ENCODE data around the gene VWA5A. TPM values are rescaled to one million over a fixed set of nuclear protein-coding genes. Genes with fewer than 3 reads are reported as not detected.

Gene VWA5A
- total and polyA plus RNA-seq, 10 of the 15 experiments (the other 5 are each of a cell fraction or from before 2014, with no cell fraction given): 0.45 to 1.6 (median 1.0) TPM

- in situ Hi-C loops (cut with MboI): loop anchor here (5.0 to 10.0 kb wide), 2 partner anchors 125 to 513 kb away; no protein-coding TSS in a partner anchor
- no peaks in the 10 kb centered on the region for H3K79me2 ChIP-seq (ENCODE audit: control insufficient read depth, insufficient read depth, low read length)
- peaks cover 19% of the 10 kb centered on the region for H3K4me1 ChIP-seq (ENCODE audit: control insufficient read depth, insufficient read depth, low read length)
- H4K20me1 ChIP-seq (ENCODE audit: control insufficient read depth, insufficient read depth): no peaks in the 10 kb centered on the region
- CTCF ChIA-PET: interaction anchor here (0.7 to 8.6 kb wide), 24 partner anchors 9 to 513 kb away, joined by 3 to 89 read pairs (median 4); partner anchors contain the start of gene VWA5A
- DNase-seq (ENCODE audit: low read depth, low spot score) (no peak), ATAC-seq (no peak), FAIRE-seq (no peak)
- no peaks in the 10 kb centered on the region; the same call in 2 of the 3 replicates for H3K9me3 ChIP-seq (replicated peaks; ENCODE audit: control insufficient read depth, insufficient read depth, low read length)
- RAD21 ChIA-PET (ENCODE audit: unreplicated experiment): interaction anchor here (0.9 to 5.1 kb wide), 5 partner anchors 116 to 262 kb away, joined by 3 to 28 read pairs (median 4); no protein-coding TSS in a partner anchor
- TF ChIP-seq NFYA (IDR thresholded peaks at IDR 0.05; ENCODE audit: borderline replicate concordance, low read depth, low read length) (no peak), ETV6 (conservative IDR thresholded peaks at IDR 0.05 in 1 of 2, IDR thresholded peaks at IDR 0.05 in 1 of 2; ENCODE audit: borderline replicate concordance in 1 of 2, low read depth in 1 of 2) (no peak), ZNF592 (IDR thresholded peaks at IDR 0.05) (no peak), CHD4 (IDR thresholded peaks at IDR 0.05) (no peak), SP1 (IDR thresholded peaks at IDR 0.05; ENCODE audit: low read depth, low read length) (no peak), LARP7 (IDR thresholded peaks at IDR 0.05) (no peak), ZBTB4 (CRISPR knock-in tag; IDR thresholded peaks at IDR 0.05) (no peak), EP300 (IDR thresholded peaks at IDR 0.05; ENCODE audit: borderline replicate concordance in 1 of 2, control insufficient read depth in 1 of 2, low read depth in 2 of 2, low read length in 2 of 2) (no peak), E4F1 (IDR thresholded peaks at IDR 0.05; ENCODE audit: borderline replicate concordance, partially characterized antibody) (no peak)
- 75% methylated on average over 8 of the region's 8 CpGs for WGBS (ENCODE audit: insufficient coverage, insufficient replicate concordance, low lambda C conversion rate, missing lambda C conversion rate)
- no peak overlapping the region for H2AFZ ChIP-seq (ENCODE audit: control insufficient read depth, low read depth, low read length)
- no peak overlapping the region for H3K4me3 ChIP-seq
- H3K27me3 ChIP-seq (replicated peaks in 1 of 2; ENCODE audit: control insufficient read depth in 2 of 2, insufficient read depth in 2 of 2, low read length in 1 of 2): peaks cover 0 to 2% of the 10 kb centered on the region in 2 experiments; a peak in 1 of 4 replicates
- no peak overlapping the region for H3K4me2 ChIP-seq (ENCODE audit: control insufficient read depth, insufficient read depth)
- no peak overlapping the region for H3K27ac ChIP-seq (ENCODE audit: control insufficient read depth, insufficient read depth)
- POLR2A ChIA-PET: no interaction called here
- SMC1A ChIA-PET (ENCODE audit: uncharacterized antibody, unreplicated experiment): interaction anchor here (0.9 to 1.6 kb wide), 6 partner anchors 29 to 514 kb away, joined by 3 to 23 read pairs (median 5); partner anchors contain the start of gene VWA5A
- H3K36me3 ChIP-seq (ENCODE audit: control insufficient read depth in 2 of 2, insufficient read depth in 2 of 2, low read length in 1 of 2): no peaks in the 10 kb centered on the region
- no peak overlapping the region for H3K9ac ChIP-seq (ENCODE audit: control insufficient read depth, insufficient read depth, low read length)
- intact Hi-C loops (cut with micrococcal nuclease; ENCODE audit: unreplicated experiment): no loop called here
- no TSS peak for BruUV-seq (replicated peaks)
Observed at GRCh38 chr11:124072147-124072546, 43.1 kb upstream of the VWA5A start.
